Activated naive CD8-positive, alpha-beta T cell treated with anti-CD3 and anti-CD28 coated beads, Interleukin-2, amount 50 U/mL, for 24 hours (primary cell): ENCODE data around the gene E2F6.

Experiments
- ATAC-seq: fragments of 150-1000 bp; cut with Tn5 transposase; one replicate; pipeline ENCODE4 v1.10.0; 2021
- DNase-seq: peaks from one replicate; pipeline ENCODE4 v3.0.0; 2021
- H3K27ac Mint-ChIP-seq: one replicate; pipeline ENCODE4 v1.8.0; 2021; ENCODE audit warnings: mild to moderate bottlenecking, mixed read lengths
- H3K27me3 Mint-ChIP-seq: one replicate; pipeline ENCODE4 v1.8.0; 2021; ENCODE audit warnings: mixed read lengths
- H3K36me3 Mint-ChIP-seq: one replicate; pipeline ENCODE4 v1.8.0; 2021; ENCODE audit warnings: low read depth, mixed read lengths
- H3K4me1 Mint-ChIP-seq: one replicate; pipeline ENCODE4 v1.8.0; 2021; ENCODE audit warnings: mixed read lengths
- H3K4me3 Mint-ChIP-seq: one replicate; pipeline ENCODE4 v1.8.0; 2021; ENCODE audit warnings: mild to moderate bottlenecking, moderate library complexity, mixed read lengths
- H3K9me3 Mint-ChIP-seq: one replicate; pipeline ENCODE4 v1.8.0; 2021; ENCODE audit warnings: mixed read lengths

The E2F6 gene

DNA sequence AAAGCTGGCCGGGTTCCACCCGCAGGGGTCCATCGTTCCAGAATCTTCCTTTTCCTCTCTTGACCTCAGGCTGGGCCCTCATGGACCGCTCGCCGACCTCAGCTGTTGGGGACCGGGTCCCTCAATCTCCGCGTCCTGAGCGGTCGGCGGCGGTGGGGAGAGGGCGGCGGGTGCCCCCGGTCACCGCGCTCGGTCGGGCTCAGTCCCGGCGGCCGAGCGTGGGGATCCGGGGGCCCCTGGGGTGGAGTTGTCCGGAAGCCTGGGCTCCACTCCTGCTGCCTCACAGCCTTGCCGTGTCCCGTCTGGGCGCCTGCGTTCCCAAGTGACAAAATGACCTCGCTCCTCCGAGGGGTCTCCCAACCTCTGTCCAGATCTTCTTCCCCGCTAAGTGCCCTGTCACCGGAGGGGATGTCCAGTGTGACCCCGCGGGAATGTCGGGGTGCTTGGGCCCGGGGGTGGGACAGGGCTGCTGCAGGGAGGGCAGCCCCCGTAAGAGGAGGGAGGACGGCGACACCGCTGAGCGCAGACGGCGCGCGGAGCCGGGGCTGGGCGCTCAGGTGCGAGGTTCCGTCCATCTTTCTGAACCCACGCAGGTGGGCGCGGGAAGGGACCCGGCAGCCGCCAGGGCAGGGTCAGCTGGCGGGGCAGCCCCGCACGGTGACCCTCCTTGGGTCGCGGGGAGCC lies 16.0 kb upstream of the E2F6 start:
- no peaks in the 10 kb centered on the region for H3K9me3 Mint-ChIP-seq
- peak; percentile 8 for ATAC-seq
- no peak overlapping the region for H3K4me3 Mint-ChIP-seq
- H3K27me3 Mint-ChIP-seq = peaks cover 51% of the 10 kb centered on the region
- no peak for DNase-seq
- H3K27ac Mint-ChIP-seq = no peak overlapping the region
- H3K36me3 Mint-ChIP-seq = no peaks in the 10 kb centered on the region
- H3K4me1 Mint-ChIP-seq = peaks cover 9% of the 10 kb centered on the region

DNA sequence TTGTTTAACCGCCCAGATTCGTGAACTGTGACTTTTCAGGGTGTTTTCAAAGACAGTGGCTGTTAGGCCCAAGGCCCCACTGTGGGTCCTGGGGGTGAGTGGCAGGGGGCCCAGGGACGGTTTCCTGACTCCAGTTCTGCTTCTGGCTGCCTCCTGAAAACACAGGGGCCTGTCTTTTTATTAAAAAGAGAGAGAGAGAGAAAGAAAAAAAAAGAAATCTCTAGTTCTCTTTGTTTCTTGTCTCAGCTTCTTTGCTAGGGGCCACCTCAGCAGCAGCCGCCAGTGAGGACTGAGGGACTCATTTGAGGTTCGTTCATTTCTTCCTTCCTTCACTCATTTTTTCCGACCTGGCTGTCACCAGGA lies 15.4 kb upstream of the E2F6 start:
- Mint-ChIP-seq H3K27me3 (peaks cover 51% of the 10 kb centered on the region), H3K36me3 (no peaks in the 10 kb centered on the region), H3K9me3 (no peaks in the 10 kb centered on the region), H3K27ac (no peak overlapping the region), H3K4me3 (no peak overlapping the region), H3K4me1 (peaks cover 9% of the 10 kb centered on the region)
- ATAC-seq (no peak), DNase-seq (no peak)

DNA sequence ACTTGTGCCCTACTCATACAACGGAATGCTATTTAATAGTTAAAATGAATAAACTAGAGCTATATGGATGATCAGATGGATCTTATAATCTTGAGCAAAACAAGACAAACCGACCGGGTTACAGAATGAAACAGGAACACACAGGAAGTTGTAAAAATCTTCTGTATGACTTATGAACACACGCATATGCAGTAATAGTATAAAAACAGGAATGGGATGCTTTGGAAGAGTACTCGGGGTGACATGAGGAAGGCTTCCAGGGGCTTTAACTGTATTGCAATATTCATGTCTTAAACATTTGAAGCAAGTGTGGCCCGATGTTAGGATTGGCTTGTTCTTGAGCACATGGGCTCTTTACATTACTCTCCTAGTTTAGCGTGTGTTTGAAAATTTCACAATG lies 14.9 kb upstream of the E2F6 start:
- H3K36me3 Mint-ChIP-seq = no peaks in the 10 kb centered on the region
- H3K4me3 Mint-ChIP-seq = no peak overlapping the region
- H3K27ac Mint-ChIP-seq = no peak overlapping the region
- DNase-seq (no peak), ATAC-seq (no peak)
- no peaks in the 10 kb centered on the region for H3K9me3 Mint-ChIP-seq
- peaks cover 49% of the 10 kb centered on the region for H3K27me3 Mint-ChIP-seq
- H3K4me1 Mint-ChIP-seq = peaks cover 9% of the 10 kb centered on the region

DNA sequence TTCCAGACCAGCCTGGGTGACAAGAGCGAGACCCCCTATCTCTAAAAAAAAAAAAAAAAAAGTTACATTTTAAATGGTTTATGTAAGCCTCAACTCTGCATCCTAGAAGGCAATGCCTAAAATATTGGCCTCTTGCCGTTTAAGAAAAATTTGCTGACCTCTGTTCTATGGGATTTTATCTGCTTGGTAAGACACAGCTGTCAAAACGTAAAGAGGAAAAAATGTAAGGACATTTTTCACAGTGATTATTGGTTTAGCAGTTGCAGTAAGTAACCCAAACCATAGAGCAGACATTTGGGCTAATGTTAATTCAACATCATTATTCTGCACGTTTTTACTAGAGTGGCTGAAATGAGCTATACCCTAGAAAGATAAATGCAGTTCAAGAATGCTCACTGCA lies 14.4 kb upstream of the E2F6 start:
- Mint-ChIP-seq H3K36me3 (no peaks in the 10 kb centered on the region), H3K4me3 (no peak overlapping the region), H3K9me3 (no peaks in the 10 kb centered on the region), H3K27me3 (peaks cover 45% of the 10 kb centered on the region), H3K27ac (no peak overlapping the region), H3K4me1 (peaks cover 9% of the 10 kb centered on the region)
- DNase-seq (no peak), ATAC-seq (no peak)

DNA sequence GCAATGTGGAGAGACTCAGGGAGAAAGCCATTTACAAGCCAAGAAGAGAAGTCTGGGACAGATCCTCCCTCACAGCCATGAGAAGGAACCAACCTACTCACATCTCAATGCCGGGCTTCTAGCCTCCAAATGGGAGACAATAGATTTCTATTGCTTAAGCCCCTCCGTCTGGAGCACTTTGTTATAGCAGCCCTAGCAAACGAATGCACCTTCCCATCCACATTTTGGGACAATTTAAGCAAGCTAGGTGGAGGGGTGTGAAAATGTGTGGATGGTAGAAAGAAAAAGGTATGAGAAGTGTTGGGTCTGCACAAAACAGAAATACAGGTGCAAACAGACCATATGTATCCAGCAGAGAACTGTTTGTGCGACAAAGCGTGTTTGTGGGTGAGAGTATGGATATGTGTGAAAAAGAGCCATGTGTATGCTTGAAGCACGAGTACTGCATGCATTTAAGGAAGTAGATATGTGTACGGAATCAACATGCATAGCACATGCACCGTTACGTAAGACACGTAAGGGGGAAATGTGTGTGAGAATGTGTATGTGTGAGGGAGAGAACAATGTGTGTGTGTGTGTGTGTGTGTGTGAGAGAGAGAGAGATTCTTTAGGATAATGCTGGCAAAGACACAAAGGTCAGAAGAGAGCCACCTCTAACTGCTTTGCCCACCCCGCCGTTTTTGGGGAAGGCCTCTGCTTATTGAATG lies 13.1 kb upstream of the E2F6 start:
- Mint-ChIP-seq H3K4me1 (peaks cover 9% of the 10 kb centered on the region), H3K4me3 (no peak overlapping the region), H3K9me3 (no peaks in the 10 kb centered on the region), H3K27me3 (peaks cover 32% of the 10 kb centered on the region), H3K27ac (no peak overlapping the region), H3K36me3 (no peaks in the 10 kb centered on the region)
- no peak for DNase-seq
- no peak for ATAC-seq

DNA sequence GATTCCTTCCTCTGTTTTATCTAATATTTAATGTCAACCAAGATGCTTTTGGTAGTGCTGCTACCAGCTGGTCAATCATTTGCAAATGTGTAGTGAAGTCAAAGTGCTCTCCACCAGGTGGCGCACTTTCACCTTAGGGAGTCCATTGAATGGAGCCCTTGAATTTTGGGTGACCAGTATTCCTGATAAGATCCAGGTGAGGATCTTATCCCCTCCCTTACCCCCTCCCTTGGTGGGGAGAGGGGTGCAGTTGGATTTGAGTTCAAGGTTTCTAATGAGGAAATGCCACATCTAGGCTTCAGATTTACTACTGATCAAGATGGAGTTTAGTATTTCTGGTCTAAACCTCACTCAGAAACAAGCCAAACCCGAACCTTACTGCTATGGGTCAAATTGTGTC lies 12.0 kb upstream of the E2F6 start:
- Mint-ChIP-seq H3K4me3 (no peak overlapping the region), H3K27ac (no peak overlapping the region), H3K36me3 (no peaks in the 10 kb centered on the region), H3K9me3 (no peaks in the 10 kb centered on the region), H3K27me3 (peaks cover 22% of the 10 kb centered on the region), H3K4me1 (peaks cover 4% of the 10 kb centered on the region)
- DNase-seq = peak; percentile 87
- no peak for ATAC-seq

DNA sequence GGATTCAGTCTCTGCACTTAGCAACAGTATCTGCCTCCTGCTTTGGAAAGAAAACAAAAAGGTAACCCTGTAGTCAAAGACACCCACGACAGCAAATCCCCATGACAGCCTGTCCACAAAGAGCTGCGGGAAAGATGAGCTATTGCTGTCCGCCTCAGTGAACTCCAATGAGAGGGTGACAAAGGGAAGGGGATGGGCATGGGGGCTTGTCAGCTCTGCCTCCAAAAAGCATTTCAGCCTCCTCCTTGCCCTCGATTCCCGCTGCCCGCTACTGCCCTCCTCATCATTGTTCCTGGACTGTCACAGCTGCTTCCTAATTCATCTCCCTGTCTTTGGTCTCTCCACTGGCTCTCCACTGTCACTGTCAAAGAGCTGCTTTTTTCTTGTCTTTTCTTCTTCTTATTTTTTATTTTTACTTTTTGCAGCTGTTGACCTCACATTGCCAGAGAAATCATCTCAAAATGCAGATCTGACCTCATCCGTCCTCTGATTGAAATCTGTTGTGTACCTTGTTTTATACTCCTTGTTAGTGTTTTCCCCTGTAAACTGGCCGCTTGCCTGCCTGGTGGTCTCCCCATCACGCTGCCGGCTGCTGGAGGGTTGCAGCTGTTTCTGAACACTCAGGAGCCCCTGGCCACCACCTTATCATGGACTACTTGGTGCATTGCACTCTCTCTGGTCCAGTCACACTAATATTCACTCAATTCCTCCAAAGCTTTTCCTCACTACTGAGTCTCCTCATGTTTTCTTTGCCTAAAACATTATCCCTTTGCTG lies 7.9 kb upstream of the E2F6 start:
- Mint-ChIP-seq H3K4me1 (no peaks in the 10 kb centered on the region), H3K4me3 (no peak overlapping the region), H3K9me3 (no peaks in the 10 kb centered on the region), H3K27me3 (peaks cover 5% of the 10 kb centered on the region), H3K36me3 (no peaks in the 10 kb centered on the region), H3K27ac (no peak overlapping the region)
- DNase-seq (no peak), ATAC-seq (no peak)

DNA sequence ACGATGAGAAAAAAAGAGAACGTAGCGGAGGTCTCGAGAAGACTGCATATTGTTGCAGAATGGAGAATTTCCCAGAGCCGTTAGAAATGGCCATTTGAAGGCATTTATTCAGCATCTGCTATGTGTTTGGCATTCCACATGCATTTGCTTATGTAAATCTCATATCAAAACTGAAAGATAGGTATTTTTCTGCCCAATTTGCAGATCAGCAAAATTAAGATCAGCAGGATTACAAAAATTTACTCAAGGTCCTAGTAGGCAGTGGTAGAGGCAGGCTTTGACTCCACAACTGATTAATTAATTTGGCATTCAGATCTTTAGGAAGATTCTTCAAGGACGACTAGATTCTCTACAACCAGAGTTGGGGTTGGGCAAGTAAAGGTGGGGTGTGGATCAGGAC lies 1.8 kb upstream of the E2F6 start:
- Mint-ChIP-seq H3K4me3 (no peak overlapping the region), H3K27ac (no peak overlapping the region), H3K4me1 (peaks cover 41% of the 10 kb centered on the region), H3K36me3 (peaks cover 20% of the 10 kb centered on the region), H3K9me3 (no peaks in the 10 kb centered on the region), H3K27me3 (peaks cover 2% of the 10 kb centered on the region)
- ATAC-seq (no peak), DNase-seq (no peak)

DNA sequence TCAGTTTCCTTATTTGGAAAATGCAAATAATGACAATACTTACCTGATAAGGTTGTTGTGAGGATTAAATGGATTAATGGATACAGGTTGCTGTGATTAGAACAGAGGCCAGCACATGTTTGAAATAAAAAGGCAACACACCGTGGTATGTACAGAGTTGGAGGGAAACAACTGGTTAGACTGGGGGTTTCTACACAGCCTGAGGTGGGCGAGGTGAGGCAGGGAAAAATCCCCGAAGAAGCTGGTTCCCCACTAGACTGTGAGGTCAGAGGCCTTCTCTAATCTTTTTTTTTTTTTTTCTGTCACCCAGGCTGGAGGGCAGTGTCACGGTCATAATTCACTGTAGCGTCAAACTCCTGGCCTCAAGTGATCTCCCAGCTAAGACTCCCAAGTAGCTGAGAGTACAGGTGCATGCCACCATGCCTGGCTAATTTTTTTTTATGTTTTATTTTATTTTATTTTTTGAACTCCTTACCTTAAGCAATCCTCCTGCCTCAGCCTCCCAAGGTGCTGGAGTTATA lies 1.2 kb upstream of the E2F6 start:
- peak; percentile 65 for ATAC-seq
- peak overlapping the region; percentile 97 for H3K27ac Mint-ChIP-seq

DNA sequence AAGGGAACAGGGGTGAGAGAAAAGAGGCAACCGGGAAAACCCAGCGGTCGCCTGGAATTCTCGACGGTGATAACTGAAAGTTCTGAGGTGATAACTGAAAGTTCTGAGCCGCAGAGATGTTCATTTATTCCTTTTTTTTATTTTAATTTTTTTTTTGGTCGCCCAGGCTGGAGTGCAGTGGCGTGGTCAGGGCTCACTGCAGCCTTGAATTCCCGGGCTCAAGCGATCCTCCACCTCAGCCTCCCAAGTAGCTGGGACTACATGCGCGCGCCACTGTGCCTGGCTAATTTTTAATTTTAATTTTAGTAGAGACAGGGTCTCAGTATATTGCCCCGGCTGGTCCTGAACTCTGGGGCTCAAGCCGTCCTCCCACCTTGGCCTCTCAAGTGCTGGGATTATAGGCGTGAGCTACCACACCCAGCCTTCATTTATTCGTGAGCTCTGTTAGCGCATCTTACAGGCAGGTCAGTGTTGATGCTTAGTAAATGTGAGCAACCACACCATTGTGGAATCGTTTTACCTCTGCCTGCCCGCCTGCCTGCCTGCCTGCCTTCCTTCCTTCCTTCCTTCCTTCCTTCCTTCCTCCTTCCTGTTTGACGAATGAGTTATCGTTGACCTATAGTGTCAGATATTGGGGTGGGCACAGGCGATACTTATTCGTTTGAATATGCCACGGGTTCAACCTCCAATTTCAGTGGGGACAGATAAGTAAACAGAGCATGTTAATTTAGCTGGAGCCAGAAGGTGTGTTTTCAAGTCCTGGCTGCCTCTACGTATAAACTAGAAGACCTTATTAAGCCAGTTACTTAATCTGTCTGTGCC lies 557 bp upstream of the E2F6 start:
- peak; percentile 41 for ATAC-seq
- H3K36me3 Mint-ChIP-seq = peaks cover 23% of the 10 kb centered on the region
- H3K4me3 Mint-ChIP-seq = peak overlapping the region; percentile 89
- peaks cover 2% of the 10 kb centered on the region for H3K27me3 Mint-ChIP-seq
- peak overlapping the region; percentile 97 for H3K27ac Mint-ChIP-seq
- peaks cover 47% of the 10 kb centered on the region for H3K4me1 Mint-ChIP-seq
- H3K9me3 Mint-ChIP-seq = no peaks in the 10 kb centered on the region
- DNase-seq = peak; percentile 13

More for the DNA sequence above, 1.2 kb upstream of the E2F6 start:
- peaks cover 2% of the 10 kb centered on the region for H3K27me3 Mint-ChIP-seq
- peaks cover 23% of the 10 kb centered on the region for H3K36me3 Mint-ChIP-seq
- H3K4me1 Mint-ChIP-seq = peaks cover 46% of the 10 kb centered on the region
- H3K4me3 Mint-ChIP-seq = peak overlapping the region; percentile 89
- DNase-seq = peak; percentile 19
- H3K9me3 Mint-ChIP-seq = no peaks in the 10 kb centered on the region

DNA sequence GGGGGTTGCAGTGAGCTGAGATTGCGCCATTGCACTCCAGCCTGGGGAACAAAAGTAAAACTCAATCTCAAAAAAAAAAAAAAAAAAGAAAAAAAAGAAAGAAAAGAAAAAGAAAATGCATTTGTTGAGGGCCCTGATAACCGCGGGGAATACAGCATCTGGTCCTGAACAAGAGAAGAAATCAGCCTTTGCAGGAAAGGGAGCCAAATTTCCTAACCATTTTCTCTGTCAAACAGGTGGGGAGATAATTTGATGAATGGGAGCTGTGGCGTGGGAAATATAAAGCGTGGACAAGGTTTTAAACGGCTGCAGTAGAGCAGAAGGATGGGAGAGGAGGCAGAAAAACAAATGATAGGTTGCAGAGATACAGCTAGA lies 864 bp downstream of the E2F6 start:
- peaks cover 56% of the 10 kb centered on the region for H3K4me1 Mint-ChIP-seq
- H3K4me3 Mint-ChIP-seq = peak overlapping the region; percentile 89
- peak overlapping the region; percentile 97 for H3K27ac Mint-ChIP-seq
- peaks cover 24% of the 10 kb centered on the region for H3K36me3 Mint-ChIP-seq
- peaks cover 2% of the 10 kb centered on the region for H3K27me3 Mint-ChIP-seq
- DNase-seq (no peak), ATAC-seq (no peak)
- H3K9me3 Mint-ChIP-seq = no peaks in the 10 kb centered on the region

DNA sequence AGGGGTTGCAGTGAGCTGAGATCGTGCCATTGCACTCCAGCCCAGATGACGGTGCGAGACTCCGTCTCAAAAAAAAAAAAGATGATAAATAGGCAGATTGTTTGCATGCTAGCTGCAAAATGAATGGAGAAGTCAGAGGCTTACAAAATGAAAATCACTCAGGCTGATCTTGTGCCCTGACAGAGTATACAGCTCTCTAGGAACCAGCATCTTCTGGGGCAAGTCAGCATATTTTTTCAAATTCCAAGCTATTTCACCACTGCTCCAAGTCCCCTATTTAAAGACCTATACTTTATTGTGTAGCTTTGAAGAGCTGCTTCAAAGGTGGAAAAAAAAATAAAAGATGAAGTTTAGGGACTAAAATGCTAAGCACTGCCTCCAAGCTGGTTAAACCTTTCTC lies 6.1 kb downstream of the E2F6 start:
- H3K27ac Mint-ChIP-seq = no peak overlapping the region
- ATAC-seq = no peak
- no peak overlapping the region for H3K4me3 Mint-ChIP-seq
- H3K4me1 Mint-ChIP-seq = peaks cover 63% of the 10 kb centered on the region
- no peak for DNase-seq
- H3K36me3 Mint-ChIP-seq = peaks cover 33% of the 10 kb centered on the region
- H3K9me3 Mint-ChIP-seq = no peaks in the 10 kb centered on the region
- no peaks in the 10 kb centered on the region for H3K27me3 Mint-ChIP-seq

DNA sequence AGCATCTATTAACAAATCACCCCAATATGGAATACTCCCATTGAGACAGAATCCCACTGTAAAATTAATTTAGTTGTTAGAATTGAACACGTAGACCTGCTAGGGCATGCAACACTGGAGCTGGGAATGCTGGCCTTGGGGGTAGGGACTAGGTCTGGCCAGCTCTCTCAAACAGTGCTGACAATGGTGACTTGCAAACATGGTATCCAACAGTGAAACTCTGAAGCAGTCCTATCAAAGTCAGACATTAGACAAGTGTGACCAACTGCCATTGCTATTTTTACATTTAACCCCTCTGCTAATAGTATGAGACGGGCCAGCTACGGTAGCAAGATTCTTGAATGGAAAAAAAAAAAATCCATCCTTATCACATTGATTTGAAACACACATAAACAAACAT lies 7.2 kb downstream of the E2F6 start:
- Mint-ChIP-seq H3K4me3 (no peak overlapping the region), H3K9me3 (no peaks in the 10 kb centered on the region), H3K27me3 (no peaks in the 10 kb centered on the region), H3K36me3 (peaks cover 30% of the 10 kb centered on the region), H3K27ac (peak overlapping the region; percentile 17), H3K4me1 (peaks cover 53% of the 10 kb centered on the region)
- DNase-seq (no peak), ATAC-seq (no peak)

DNA sequence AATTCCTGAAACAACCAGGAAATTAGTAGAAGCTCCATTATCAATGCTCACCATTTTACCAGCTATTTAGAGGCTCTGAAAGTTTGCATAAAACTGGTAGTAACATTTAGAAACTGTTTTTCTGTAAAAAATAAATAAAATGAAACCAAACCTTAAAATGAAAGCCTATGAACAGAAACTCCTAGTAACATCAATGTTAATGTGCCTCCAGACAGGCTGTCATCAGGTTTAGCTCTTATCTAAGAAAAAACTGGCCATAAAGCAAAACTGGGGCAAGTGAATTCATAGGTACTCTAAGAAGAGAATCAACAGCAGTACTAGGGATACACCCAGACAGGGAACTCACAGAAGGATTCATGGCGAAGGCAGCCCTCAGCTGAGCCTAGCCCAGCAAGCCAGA lies 8.0 kb downstream of the E2F6 start:
- Mint-ChIP-seq H3K4me3 (no peak overlapping the region), H3K9me3 (no peaks in the 10 kb centered on the region), H3K4me1 (peaks cover 45% of the 10 kb centered on the region), H3K27ac (no peak overlapping the region), H3K36me3 (peaks cover 30% of the 10 kb centered on the region), H3K27me3 (no peaks in the 10 kb centered on the region)
- ATAC-seq (no peak), DNase-seq (no peak)
